PC-3 (cell line): ENCODE results near the gene IKBKE. TPM values are rescaled to one million over a fixed set of nuclear protein-coding genes. Genes with fewer than 3 reads are reported as not detected.

Experiments
- ATAC-seq: fragments of 200-7000 bp; cut with Tn5 transposase; 2 replicates; pipeline ENCODE4 v1.9.1; 2020; ENCODE audit warnings: mild to moderate bottlenecking, moderate library complexity
- BruUV-seq: library from RNA; stranded (reverse); fragments of 400-500 nt; replicated peaks from 2 replicates; lab custom pipeline; 2021; lab: Mats Ljungman, UMichigan
- CTCF ChIA-PET: fragments of 300-600 bp; sonication (Branson Sonifier 250); formaldehyde crosslinking; loops from one replicate; lab custom pipeline; 2022; ENCODE audit warnings: antibody characterized with exemption; lab: Charles Lee
- POLR2A ChIA-PET: fragments of 300-600 bp; sonication (Branson Sonifier 250); formaldehyde crosslinking; loops from one replicate; lab custom pipeline; 2022; ENCODE audit warnings: antibody characterized with exemption; ENCODE audit not compliant: unreplicated experiment; lab: Charles Lee
- DNase-seq: peaks from one replicate; pipeline ENCODE4 v3.0.0-alpha.2; 2015
- H2AFZ ChIP-seq: fragments of 300-600 bp; sonication (generic); 2 replicates; pipeline ENCODE4 v1.6.0; 2016; ENCODE audit warnings: antibody characterized with exemption, low read length
- H3F3A ChIP-seq: fragments of 300-600 bp; sonication (generic); one replicate; pipeline ENCODE4 v1.6.0; 2017; ENCODE audit warnings: antibody characterized with exemption, low read length, control low read depth, mild to moderate bottlenecking; ENCODE audit not compliant: unreplicated experiment
- H3K27ac ChIP-seq: fragments of 300-600 bp; sonication (generic); 2 replicates; pipeline ENCODE4 v1.5.1; 2016; ENCODE audit warnings: mild to moderate bottlenecking, low read length
- H3K27me3 ChIP-seq: fragments of 300-600 bp; sonication (generic); 2 replicates; pipeline ENCODE4 v1.6.1; 2016; ENCODE audit warnings: low read length, mixed read lengths
- H3K36me3 ChIP-seq: fragments of 300-600 bp; sonication (generic); 2 replicates; pipeline ENCODE4 v1.6.1; 2016; ENCODE audit warnings: low read depth, mixed run types, low read length, mixed read lengths
- H3K4me1 ChIP-seq: fragments of 300-600 bp; sonication (generic); 2 replicates; pipeline ENCODE4 v1.5.1; 2016; ENCODE audit warnings: low read length; ENCODE audit not compliant: insufficient read depth
- H3K4me2 ChIP-seq: fragments of 300-600 bp; sonication (generic); 2 replicates; pipeline ENCODE4 v1.6.0; 2016; ENCODE audit warnings: low read length
- H3K4me3 ChIP-seq: fragments of 300-600 bp; sonication (generic); 2 replicates; pipeline ENCODE4 v1.5.1; 2016; ENCODE audit warnings: mild to moderate bottlenecking, low read length, mixed read lengths
- H3K79me2 ChIP-seq: fragments of 300-600 bp; sonication (generic); 2 replicates; pipeline ENCODE4 v1.6.1; 2017; ENCODE audit warnings: low read length, mixed read lengths
- H3K9ac ChIP-seq: fragments of 300-600 bp; sonication (generic); 2 replicates; pipeline ENCODE4 v1.6.0; 2016; ENCODE audit warnings: mild to moderate bottlenecking, low read length
- H3K9me2 ChIP-seq: fragments of 300-600 bp; sonication (generic); replicated peaks from 2 replicates; pipeline ENCODE4 v1.6.1; 2016; ENCODE audit warnings: mixed run types, low read length, mixed read lengths
- H3K9me3 ChIP-seq: fragments of 300-600 bp; sonication (generic); 2 replicates; pipeline ENCODE4 v1.6.1; 2016; ENCODE audit warnings: low read length, mixed read lengths
- H4K20me1 ChIP-seq: fragments of 300-600 bp; sonication (generic); 2 replicates; pipeline ENCODE4 v1.6.1; 2016; ENCODE audit warnings: low read length, mixed read lengths
- EZH2 ChIP-seq: fragments of 300-600 bp; sonication (generic); IDR thresholded peaks from one replicate; pipeline ENCODE4 v1.6.1; 2017; ENCODE audit warnings: antibody characterized with exemption, mild to moderate bottlenecking, low read length; ENCODE audit not compliant: unreplicated experiment
- EZH2phosphoT487 ChIP-seq: fragments of 300-600 bp; sonication (generic); IDR thresholded peaks from 2 replicates; pipeline ENCODE4 v1.6.1; 2018; ENCODE audit warnings: mild to moderate bottlenecking, antibody characterized with exemption, low read length, borderline replicate concordance
- intact Hi-C: fragments of 100-400 bp; cut with micrococcal nuclease; formaldehyde crosslinking; loops from 2 replicates; pipeline ENCODE4 v1.9.0; 2023
- total RNA-seq: library from RNA; depleted of rRNA; stranded (reverse); fragments of >200 nt; gene quantifications from 2 replicates; pipeline ENCODE4 v1.2.3, GENCODE V29; 2014
- TF ChIP-seq, protein P1 (sequence below): fragments of 300-600 bp; sonication (generic); conservative IDR thresholded peaks from 2 replicates; pipeline ENCODE4 v1.5.1; 2017; ENCODE audit warnings: antibody characterized with exemption, low read depth, mild to moderate bottlenecking, low read length

Gene IKBKE
- total RNA-seq, 1 experiment from 2014 or later = 28.3 TPM

DNA sequence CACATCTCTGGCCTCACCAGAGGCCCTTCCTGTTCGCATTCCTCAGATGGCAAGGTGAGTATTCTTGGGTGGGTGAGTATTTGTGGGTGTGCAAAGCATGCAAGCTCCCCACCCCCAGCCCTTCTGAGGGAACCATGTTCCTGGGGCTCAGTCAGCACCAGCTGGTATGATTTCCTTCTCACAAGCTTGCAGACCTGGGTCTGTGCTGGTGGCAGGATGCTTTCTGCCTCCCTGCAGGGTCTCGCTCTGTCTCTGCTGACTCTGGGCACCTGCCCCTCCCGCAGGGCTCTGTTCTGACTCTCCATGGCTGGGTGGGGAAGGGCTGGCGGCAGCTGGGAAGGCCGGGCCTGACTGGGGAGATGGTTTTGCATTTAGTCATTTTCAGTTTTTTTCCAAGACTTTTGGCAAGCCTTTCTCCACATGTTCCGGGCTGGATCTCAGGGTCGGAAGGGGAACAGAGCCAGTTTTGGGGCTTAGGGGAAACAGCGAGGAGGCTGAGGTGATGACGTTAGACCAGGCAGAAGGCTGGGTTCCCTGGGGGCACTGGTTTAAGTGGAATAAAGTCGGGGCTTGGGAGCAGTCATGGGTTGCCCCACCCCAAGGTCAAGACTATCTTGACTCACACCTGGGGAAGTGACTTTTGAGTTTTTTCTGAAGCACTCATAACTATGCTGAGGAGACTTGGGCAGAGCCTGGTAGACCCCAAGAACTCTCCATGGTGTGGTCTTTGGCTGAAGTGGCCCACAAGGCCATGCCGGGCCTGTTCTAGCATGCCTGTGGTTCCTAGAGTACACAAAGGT lies 43.2 kb downstream of the IKBKE start:
- DNase-seq = peak; percentile 98
- Histone ChIP-seq H3F3A (peaks cover 4% of the 10 kb centered on the region), H3K9me3 (no peaks in the 10 kb centered on the region), H2AFZ (peak overlapping the region; percentile 65), H3K4me1 (peaks cover 38% of the 10 kb centered on the region), H3K9ac (peak overlapping the region; percentile 37), H3K4me3 (peak overlapping the region; percentile 28; the same call in 1 of the 2 replicates), H3K9me2 (no peaks in the 10 kb centered on the region), H3K4me2 (peak overlapping the region; percentile 77), H3K27me3 (no peaks in the 10 kb centered on the region), H4K20me1 (no peaks in the 10 kb centered on the region), H3K36me3 (no peaks in the 10 kb centered on the region), H3K79me2 (no peaks in the 10 kb centered on the region), H3K27ac (peak overlapping the region; percentile 78)
- TF ChIP-seq EZH2 (no peak), EZH2phosphoT487 (no peak)
- TF ChIP-seq, protein P1, sequence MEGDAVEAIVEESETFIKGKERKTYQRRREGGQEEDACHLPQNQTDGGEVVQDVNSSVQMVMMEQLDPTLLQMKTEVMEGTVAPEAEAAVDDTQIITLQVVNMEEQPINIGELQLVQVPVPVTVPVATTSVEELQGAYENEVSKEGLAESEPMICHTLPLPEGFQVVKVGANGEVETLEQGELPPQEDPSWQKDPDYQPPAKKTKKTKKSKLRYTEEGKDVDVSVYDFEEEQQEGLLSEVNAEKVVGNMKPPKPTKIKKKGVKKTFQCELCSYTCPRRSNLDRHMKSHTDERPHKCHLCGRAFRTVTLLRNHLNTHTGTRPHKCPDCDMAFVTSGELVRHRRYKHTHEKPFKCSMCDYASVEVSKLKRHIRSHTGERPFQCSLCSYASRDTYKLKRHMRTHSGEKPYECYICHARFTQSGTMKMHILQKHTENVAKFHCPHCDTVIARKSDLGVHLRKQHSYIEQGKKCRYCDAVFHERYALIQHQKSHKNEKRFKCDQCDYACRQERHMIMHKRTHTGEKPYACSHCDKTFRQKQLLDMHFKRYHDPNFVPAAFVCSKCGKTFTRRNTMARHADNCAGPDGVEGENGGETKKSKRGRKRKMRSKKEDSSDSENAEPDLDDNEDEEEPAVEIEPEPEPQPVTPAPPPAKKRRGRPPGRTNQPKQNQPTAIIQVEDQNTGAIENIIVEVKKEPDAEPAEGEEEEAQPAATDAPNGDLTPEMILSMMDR = no peak
- intact Hi-C loops = loop anchor here (1.0 kb wide), 1 partner anchor 44 kb away; no protein-coding TSS in a partner anchor
- peak; percentile 93 for ATAC-seq
- POLR2A ChIA-PET = interaction anchor here (0.6 kb wide), 1 partner anchor 17 kb away, joined by 3 read pairs; no protein-coding TSS in a partner anchor
- BruUV-seq = no TSS peak
- CTCF ChIA-PET = interaction anchor here (0.5 to 0.6 kb wide), 3 partner anchors 31 to 70 kb away, joined by 3 read pairs; no protein-coding TSS in a partner anchor

DNA sequence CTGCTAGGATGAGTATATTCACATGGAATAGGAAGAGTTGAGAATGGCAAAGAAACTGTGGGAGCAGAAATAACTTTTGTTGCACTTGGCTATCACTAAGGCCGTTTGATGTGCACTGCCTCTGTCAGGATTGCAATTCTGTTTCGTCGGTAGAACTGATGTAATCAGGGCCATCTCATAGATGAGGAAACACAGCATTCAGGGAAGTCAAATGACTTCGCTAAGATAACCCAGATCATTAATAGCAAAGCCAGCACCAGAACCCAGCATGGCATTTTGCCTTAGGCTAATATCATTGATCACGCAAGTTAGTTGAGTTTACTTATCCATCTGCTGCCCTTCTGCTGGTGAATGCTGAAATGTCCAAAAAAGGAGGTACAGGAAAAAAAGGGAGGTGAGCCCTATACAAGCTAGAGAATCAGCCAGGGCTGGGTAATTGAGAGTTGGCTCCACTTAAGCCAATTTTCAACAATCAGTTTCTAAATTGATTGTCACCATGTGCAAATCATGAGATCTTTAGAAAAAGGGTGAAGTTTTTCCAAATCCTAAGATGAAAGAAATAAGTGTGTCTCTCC lies 44.6 kb downstream of the IKBKE start:
- POLR2A ChIA-PET = no interaction called here
- no peak overlapping the region for H2AFZ ChIP-seq
- no peaks in the 10 kb centered on the region for H3K27me3 ChIP-seq
- no peak overlapping the region for H3K9ac ChIP-seq
- BruUV-seq = no TSS peak
- no peaks in the 10 kb centered on the region for H4K20me1 ChIP-seq
- H3K36me3 ChIP-seq = no peaks in the 10 kb centered on the region
- peaks cover 33% of the 10 kb centered on the region for H3K4me1 ChIP-seq
- no peaks in the 10 kb centered on the region for H3K79me2 ChIP-seq
- CTCF ChIA-PET = interaction anchor here (1.0 kb wide), 1 partner anchor 98 kb away, joined by 7 read pairs; no protein-coding TSS in a partner anchor
- ATAC-seq = no peak
- H3K27ac ChIP-seq = no peak overlapping the region
- H3K4me3 ChIP-seq = no peak overlapping the region
- H3K9me3 ChIP-seq = no peaks in the 10 kb centered on the region
- TF ChIP-seq, protein P1 = no peak
- TF ChIP-seq EZH2 = no peak
- TF ChIP-seq EZH2phosphoT487 = no peak
- peaks cover 4% of the 10 kb centered on the region for H3F3A ChIP-seq
- intact Hi-C loops = no loop called here
- 0 out of 2 replicates have a peak overlapping the region, but pooled peaks have one; percentile 77 for H3K4me2 ChIP-seq
- DNase-seq = no peak
- H3K9me2 ChIP-seq = no peaks in the 10 kb centered on the region
